ENCODE measurements around the gene NEAT1.

DNA sequence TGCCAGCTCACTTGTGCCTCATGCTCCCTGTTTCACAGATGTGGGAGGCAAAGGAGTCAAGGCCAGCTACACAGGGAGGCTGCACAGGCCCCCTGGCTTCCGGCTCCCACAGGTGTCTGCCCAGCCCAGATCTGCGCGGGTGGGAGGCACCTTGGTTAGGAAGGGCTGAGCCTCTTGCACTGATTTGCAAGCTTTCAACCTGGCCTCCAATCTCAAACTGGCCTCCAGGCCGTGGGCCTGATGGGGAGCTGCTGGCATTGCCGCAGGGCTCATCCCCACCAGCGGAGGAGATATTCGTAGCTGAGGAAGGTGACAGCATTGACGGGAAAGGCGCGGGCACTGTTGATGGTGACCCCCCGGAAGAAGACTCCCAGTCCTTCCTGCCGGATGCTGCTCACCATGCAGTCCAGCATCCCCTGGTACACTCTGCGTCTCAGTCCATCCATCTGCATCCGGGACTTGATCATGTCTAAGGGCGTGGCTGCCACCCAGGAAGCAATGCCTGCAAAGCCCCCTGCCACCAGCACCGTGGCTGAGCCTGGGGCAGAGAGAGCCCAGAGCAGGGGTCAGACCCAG is 46.4 kb upstream of the NEAT1 start:
- TF ChIP-seq CTCF (IDR thresholded peaks at IDR 0.05; ENCODE audit: poor library complexity, severe bottlenecking) (no peak), RAD21 (conservative IDR thresholded peaks at IDR 0.05) (no peak), REST (IDR thresholded peaks at IDR 0.05; ENCODE audit: borderline replicate concordance) (no peak), EZH2 (IDR thresholded peaks at IDR 0.05; ENCODE audit: borderline replicate concordance, insufficient read depth, low read length, poor library complexity, severe bottlenecking) (no peak), POLR2AphosphoS5 (IDR thresholded peaks at IDR 0.05) (no peak), SMC3 (conservative IDR thresholded peaks at IDR 0.05; ENCODE audit: poor library complexity) (no peak)

All from neural cell (in vitro differentiated cells).